ENCODE measurements around the gene SLC17A6. TPM values are rescaled to one million over a fixed set of nuclear protein-coding genes. Genes with fewer than 3 reads are reported as not detected.

SLC17A6 gene
- total RNA-seq, 6 donors from 2014 or later = not detected

DNA sequence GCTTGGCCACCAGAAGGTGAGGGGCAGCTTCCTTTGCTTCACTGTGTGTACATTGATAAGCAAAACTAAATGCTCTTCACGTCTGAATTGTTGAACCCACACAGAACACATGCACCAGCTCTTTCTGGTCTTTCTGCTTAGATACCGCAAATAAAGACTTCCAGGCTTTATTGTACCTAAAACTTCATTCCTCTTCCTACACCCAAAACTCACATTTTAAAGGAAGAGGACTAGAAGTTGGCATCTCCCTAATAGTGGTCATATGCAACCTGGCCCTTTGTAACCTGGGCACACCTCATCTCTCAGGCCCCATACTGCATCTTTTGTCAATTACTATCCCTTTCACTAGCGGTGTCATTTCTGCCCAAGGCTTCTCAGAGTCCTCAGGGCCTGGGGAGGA is 5.9 kb downstream of the SLC17A6 start:
- WGBS, 2 donors = 10 to 14% methylated on average over 3 of the region's 3 CpGs
- Histone ChIP-seq H3K4me3 (no peak overlapping the region), H3K4me1 (peaks cover 0 to 10% (median 0%) of the 10 kb centered on the region in 4 donors), H3K9me3 (no peaks in the 10 kb centered on the region), H3K36me3 (no peaks in the 10 kb centered on the region), H3K27ac (no peak overlapping the region), H3K27me3 (peaks cover 0 to 36% (median 16%) of the 10 kb centered on the region in 4 donors)
- no peak for ATAC-seq (ENCODE audit: low FRiP score in 2 of 2)
- no peak for DNase-seq
- TF ChIP-seq POLR2AphosphoS5 (IDR thresholded peaks at IDR 0.05) (no peak), EP300 (IDR thresholded peaks at IDR 0.05) (no peak)
- TF ChIP-seq, protein P1, sequence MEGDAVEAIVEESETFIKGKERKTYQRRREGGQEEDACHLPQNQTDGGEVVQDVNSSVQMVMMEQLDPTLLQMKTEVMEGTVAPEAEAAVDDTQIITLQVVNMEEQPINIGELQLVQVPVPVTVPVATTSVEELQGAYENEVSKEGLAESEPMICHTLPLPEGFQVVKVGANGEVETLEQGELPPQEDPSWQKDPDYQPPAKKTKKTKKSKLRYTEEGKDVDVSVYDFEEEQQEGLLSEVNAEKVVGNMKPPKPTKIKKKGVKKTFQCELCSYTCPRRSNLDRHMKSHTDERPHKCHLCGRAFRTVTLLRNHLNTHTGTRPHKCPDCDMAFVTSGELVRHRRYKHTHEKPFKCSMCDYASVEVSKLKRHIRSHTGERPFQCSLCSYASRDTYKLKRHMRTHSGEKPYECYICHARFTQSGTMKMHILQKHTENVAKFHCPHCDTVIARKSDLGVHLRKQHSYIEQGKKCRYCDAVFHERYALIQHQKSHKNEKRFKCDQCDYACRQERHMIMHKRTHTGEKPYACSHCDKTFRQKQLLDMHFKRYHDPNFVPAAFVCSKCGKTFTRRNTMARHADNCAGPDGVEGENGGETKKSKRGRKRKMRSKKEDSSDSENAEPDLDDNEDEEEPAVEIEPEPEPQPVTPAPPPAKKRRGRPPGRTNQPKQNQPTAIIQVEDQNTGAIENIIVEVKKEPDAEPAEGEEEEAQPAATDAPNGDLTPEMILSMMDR (IDR thresholded peaks at IDR 0.05) = no peak

DNA sequence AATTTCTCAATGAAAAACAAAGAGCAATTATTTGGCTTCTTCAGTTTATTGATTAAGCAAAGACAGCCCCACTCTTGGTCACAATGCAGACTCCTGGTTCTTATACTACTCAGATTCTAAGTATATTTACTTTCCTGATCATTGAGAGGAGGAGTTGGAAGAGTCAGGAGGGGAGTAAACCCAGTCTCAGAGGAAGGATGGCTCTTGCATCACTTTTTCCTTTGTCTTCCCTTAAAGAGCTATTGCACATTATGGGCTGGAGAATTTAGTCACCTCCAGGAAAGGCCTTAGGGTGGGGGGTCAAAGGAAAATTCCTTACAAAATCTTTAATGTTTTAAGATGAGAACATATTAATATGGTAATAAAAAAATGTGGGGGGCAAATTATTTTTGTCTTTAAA is 8.1 kb downstream of the SLC17A6 start:
- no peak for TF ChIP-seq POLR2AphosphoS5 (IDR thresholded peaks at IDR 0.05)
- TF ChIP-seq, protein P1 (IDR thresholded peaks at IDR 0.05) = no peak
- TF ChIP-seq EP300 (IDR thresholded peaks at IDR 0.05) = no peak
- TF ChIP-seq POLR2A (IDR thresholded peaks at IDR 0.05) = no peak
- no peak for DNase-seq
- peaks cover 0 to 24% (median 10%) of the 10 kb centered on the region in 4 donors for H3K27me3 ChIP-seq
- H3K36me3 ChIP-seq = no peaks in the 10 kb centered on the region
- H3K4me1 ChIP-seq = peaks cover 0 to 10% (median 0%) of the 10 kb centered on the region in 4 donors
- no peak overlapping the region for H3K27ac ChIP-seq
- H3K4me3 ChIP-seq = no peak overlapping the region
- no peaks in the 10 kb centered on the region for H3K9me3 ChIP-seq
- no peak for ATAC-seq (ENCODE audit: low FRiP score in 2 of 2)

DNA sequence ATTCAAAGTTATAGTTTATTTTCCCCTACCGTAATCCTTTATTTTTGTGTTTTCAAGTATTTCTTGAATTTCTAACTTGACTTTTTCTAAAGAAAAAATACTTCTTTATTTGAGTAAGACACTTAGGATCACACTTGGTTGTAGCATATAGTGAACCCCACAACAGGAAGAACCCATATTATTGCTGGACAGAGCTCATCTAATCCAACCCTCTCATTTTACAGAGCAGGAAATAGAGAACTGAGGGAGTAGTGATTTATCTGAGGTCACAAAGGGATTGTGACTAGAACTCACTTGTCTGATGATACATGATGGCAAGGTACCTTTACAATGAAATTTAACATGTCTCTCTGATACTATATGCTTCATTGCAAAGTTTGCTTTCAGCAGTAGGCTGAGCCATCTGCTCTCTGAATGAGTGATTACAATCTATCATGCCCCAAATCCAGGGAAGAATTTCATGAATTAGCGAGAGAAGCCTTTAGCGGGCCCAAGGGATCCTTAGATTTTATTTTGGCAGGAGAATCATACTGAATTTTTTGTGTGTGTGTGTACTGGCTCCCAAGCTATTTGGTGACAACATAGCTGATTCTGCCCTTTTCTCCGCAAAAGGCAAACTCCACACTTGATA is 9.8 kb downstream of the SLC17A6 start:
- 89 to 93% methylated on average over 4 of the region's 4 CpGs for WGBS, 2 donors
- H3K4me1 ChIP-seq = peaks cover 0 to 7% (median 0%) of the 10 kb centered on the region in 4 donors
- H3K27me3 ChIP-seq = peaks cover 0 to 10% (median 2%) of the 10 kb centered on the region in 4 donors
- H3K4me3 ChIP-seq = no peak overlapping the region
- H3K9me3 ChIP-seq = no peaks in the 10 kb centered on the region
- DNase-seq (no peak), ATAC-seq (ENCODE audit: low FRiP score in 2 of 2) (no peak)
- H3K36me3 ChIP-seq = no peaks in the 10 kb centered on the region
- no peak for TF ChIP-seq POLR2A (IDR thresholded peaks at IDR 0.05)
- TF ChIP-seq POLR2AphosphoS5 (IDR thresholded peaks at IDR 0.05) = no peak
- TF ChIP-seq EP300 (IDR thresholded peaks at IDR 0.05) = no peak
- TF ChIP-seq, protein P1 (IDR thresholded peaks at IDR 0.05) = no peak
- H3K27ac ChIP-seq = no peak overlapping the region

DNA sequence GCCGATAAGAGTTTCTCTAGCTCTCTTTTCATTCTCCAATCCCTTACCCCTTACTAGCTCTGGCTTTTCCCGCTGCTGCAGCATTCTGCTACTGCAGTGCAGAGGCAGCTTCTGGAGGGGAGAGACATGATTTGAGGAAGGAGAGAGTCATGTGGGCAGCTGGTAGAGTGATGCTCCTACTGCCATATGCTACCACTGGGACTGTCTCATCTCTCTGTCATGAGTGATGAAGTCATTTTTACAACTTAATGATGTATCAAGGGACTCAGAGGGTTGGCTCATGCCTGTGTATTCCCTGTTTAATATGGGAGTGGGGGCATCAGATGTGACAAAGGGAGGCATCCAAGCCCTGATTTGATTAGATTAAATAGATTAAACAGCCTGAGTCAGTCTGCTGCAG is 11.3 kb downstream of the SLC17A6 start:
- H3K9me3 ChIP-seq = no peaks in the 10 kb centered on the region
- no peaks in the 10 kb centered on the region for H3K27me3 ChIP-seq
- DNase-seq (no peak), ATAC-seq (ENCODE audit: low FRiP score in 2 of 2) (no peak)
- H3K4me3 ChIP-seq = no peak overlapping the region
- 62 to 83% methylated on average over 2 of the region's 2 CpGs for WGBS, 2 donors
- H3K27ac ChIP-seq = no peak overlapping the region
- H3K36me3 ChIP-seq = no peaks in the 10 kb centered on the region
- TF ChIP-seq POLR2A (IDR thresholded peaks at IDR 0.05) (no peak), POLR2AphosphoS5 (IDR thresholded peaks at IDR 0.05) (no peak), EP300 (IDR thresholded peaks at IDR 0.05) (no peak)
- TF ChIP-seq, protein P1 (IDR thresholded peaks at IDR 0.05) = no peak
- H3K4me1 ChIP-seq = no peaks in the 10 kb centered on the region

DNA sequence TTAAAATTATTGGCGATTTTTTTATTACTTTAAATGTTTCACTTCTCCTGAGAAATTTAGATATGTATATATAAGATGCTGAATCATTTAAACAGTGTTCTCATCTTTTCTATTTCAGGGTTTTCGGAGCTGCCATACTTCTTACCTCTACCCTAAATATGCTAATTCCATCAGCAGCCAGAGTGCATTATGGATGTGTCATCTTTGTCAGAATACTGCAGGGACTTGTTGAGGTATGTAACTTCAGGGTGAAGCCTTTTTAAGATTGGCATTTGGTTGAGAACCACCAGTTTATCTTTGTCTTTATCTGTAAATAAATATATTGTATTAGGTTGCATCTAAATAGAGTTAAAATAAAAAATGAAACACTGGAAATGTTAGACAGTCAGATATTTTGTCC is 21.1 kb downstream of the SLC17A6 start:
- WGBS, 2 donors = 83 to 91% methylated on average over 2 of the region's 2 CpGs
- Histone ChIP-seq H3K27me3 (no peaks in the 10 kb centered on the region), H3K4me3 (no peak overlapping the region), H3K36me3 (no peaks in the 10 kb centered on the region), H3K27ac (no peak overlapping the region), H3K4me1 (no peaks in the 10 kb centered on the region), H3K9me3 (no peaks in the 10 kb centered on the region)
- DNase-seq = no peak
- no peak for ATAC-seq (ENCODE audit: low FRiP score in 2 of 2)
- TF ChIP-seq EP300 (IDR thresholded peaks at IDR 0.05) (no peak), POLR2A (IDR thresholded peaks at IDR 0.05) (no peak), POLR2AphosphoS5 (IDR thresholded peaks at IDR 0.05) (no peak)
- TF ChIP-seq, protein P1 (IDR thresholded peaks at IDR 0.05) = no peak

Measured in upper lobe of left lung (tissue), 6 donors.